Pulmonary artery endothelial cell (primary cell): ENCODE data around the gene ARL5C. TPM values are rescaled to one million over a fixed set of nuclear protein-coding genes. Genes with fewer than 3 reads are reported as not detected.

Source experiments
- DNase-seq: peaks from one replicate; pipeline ENCODE4 v3.0.0-alpha.2; 2011; ENCODE audit warnings: low read depth, low spot score
- total RNA-seq: library from RNA; depleted of rRNA; stranded (reverse); fragments of >200 nt; gene quantifications from 2 replicates; pipeline ENCODE4 v1.2.3, GENCODE V29; 2014

ARL5C gene
- total RNA-seq, 1 donor from 2014 or later, result not detected

DNA sequence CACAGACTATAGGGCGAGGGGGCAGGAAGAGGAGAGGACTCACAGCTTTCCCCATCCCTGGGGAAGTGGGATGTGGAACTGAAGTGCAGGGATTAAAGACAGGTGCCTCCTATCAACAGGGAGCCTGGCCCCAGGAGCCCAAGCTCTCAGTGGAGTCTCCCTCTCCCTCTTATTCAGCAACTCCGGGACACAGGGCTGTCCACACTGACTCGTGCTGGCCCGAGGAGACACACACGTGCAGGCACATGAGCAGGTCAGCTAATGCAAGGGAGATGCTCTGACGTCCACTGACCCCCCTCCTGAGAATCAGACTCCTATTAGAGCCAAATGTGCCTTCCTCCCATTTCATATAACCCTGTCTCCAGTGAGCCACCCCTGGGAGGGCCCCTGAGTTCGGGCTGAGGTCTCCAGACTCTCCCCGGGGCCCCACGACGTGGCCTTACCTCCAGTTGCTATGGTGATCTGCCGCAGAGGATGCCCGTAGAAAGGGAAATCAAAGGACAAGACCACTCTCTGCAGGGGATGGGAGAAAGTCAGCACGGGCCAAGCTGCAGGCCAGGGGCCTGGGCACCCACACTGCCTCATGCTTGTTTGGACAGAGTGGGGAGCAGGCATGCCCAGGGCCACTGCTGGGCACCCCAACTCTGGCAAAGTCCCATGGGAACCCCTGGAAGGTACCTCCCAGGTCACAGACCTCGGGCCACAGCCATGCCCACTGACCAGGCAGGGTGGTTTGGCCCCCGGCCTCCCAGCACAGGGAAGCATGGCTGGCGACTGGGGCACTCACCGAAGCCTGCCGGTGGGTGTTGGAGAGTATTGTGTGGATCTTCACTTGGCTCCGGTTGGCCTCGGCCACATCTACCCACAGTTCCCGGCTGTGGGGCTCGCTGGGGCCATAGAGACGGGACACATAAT is 57.2 kb downstream of the ARL5C start:
- DNase-seq, result no peak

DNA sequence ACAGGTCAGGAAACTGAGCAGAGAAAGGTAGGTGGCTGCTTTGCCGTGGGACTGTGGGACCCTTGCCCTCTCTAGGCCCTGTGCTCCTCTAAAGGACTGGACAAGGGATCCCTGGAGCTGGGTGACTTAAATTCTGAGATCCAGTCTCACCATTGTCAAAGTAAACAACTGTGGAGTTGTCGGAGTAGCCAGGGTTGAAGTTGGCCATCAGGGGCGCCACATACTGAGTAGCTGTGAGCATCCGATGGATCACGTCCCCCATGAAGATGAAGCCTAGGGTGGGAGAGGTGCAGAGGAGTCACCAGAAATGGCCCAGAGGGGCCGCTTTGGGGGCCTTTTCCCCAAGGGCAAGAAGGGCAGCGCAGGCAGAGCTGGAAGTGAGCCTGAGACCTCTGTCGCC is 58.0 kb downstream of the ARL5C start:
- no peak for DNase-seq

DNA sequence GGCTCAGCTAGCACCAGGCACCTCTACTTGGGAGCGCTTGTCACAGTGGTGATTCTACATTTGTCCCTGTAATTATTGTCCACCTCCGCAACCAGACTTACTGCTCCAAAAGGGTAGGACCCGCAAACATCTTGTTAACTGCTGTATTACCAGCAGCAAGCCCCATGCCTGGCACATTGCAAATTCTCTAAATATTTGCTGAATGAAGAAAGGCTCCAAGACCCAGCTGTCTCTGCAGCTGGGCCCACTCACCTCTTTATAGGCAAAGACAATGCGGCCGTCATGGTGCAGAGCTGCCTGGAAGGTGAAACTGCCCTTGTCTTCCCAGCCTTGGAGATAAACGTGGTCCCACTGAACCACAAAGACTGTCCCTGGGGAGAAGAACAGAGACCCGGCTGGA is 58.8 kb downstream of the ARL5C start:
- DNase-seq, result no peak

Other genes starting within 250 kb of the ARL5C start
- not detected in 2 replicates for gene FBXO47, start 198.8 kb downstream of the ARL5C start, total RNA-seq
- gene PLXDC1, start 14.5 kb downstream of the ARL5C start, total RNA-seq, result not detected in 2 replicates
- gene CACNB1, start 31.5 kb upstream of the ARL5C start, total RNA-seq, result 2.0 and 2.3 TPM in 2 replicates
- 1,524 and 2,115 TPM in 2 replicates for gene RPL19, start 34.1 kb upstream of the ARL5C start, total RNA-seq
- not detected in 2 replicates for gene STAC2, start 59.8 kb upstream of the ARL5C start, total RNA-seq
- gene FBXL20, start 235.5 kb upstream of the ARL5C start, total RNA-seq, result 7.2 and 13.5 TPM in 2 replicates